Activated CD8-positive, alpha-beta memory T cell treated with anti-CD3 and anti-CD28 coated beads, Interleukin-2, amount 50 U/mL, for 4 hours (primary cell): ENCODE measurements around the gene FBXO42.

Experiments used
- DNase-seq: peaks from one replicate; pipeline ENCODE4 v3.0.0-alpha.2; 2020

FBXO42 gene

GRCh38 chr1:16321176-16321867, 31.0 kb downstream of the FBXO42 start:
- no peak for DNase-seq

GRCh38 chr1:16318555-16318954, 33.7 kb downstream of the FBXO42 start:
- no peak for DNase-seq

- no peak for DNase-seq
Observed at GRCh38 chr1:16315437-16315836, 36.8 kb downstream of the FBXO42 start.

- no peak for DNase-seq
Observed at GRCh38 chr1:16307222-16307621, 45.1 kb downstream of the FBXO42 start.

- DNase-seq: no peak
Observed at GRCh38 chr1:16302709-16303627, 49.3 kb downstream of the FBXO42 start.

- no peak for DNase-seq
Observed at GRCh38 chr1:16300436-16300835, 51.8 kb downstream of the FBXO42 start.

- no peak for DNase-seq
Observed at GRCh38 chr1:16298653-16299052, 53.6 kb downstream of the FBXO42 start.

GRCh38 chr1:16296643-16297042, 55.6 kb downstream of the FBXO42 start:
- no peak for DNase-seq

- no peak for DNase-seq
Observed at GRCh38 chr1:16294219-16295212, 57.8 kb downstream of the FBXO42 start.

GRCh38 chr1:16293538-16293937, 58.7 kb downstream of the FBXO42 start:
- DNase-seq: no peak

GRCh38 chr1:16292739-16293138, 59.5 kb downstream of the FBXO42 start:
- no peak for DNase-seq

- DNase-seq: no peak
Observed at GRCh38 chr1:16289959-16290358, 62.3 kb downstream of the FBXO42 start.

GRCh38 chr1:16286122-16286521, 66.2 kb downstream of the FBXO42 start:
- no peak for DNase-seq

- no peak for DNase-seq
Observed at GRCh38 chr1:16281765-16282164, 70.5 kb downstream of the FBXO42 start.

GRCh38 chr1:16279186-16279585, 73.1 kb downstream of the FBXO42 start:
- DNase-seq: no peak

GRCh38 chr1:16276302-16277030, 75.8 kb downstream of the FBXO42 start:
- no peak for DNase-seq

- DNase-seq: no peak
Observed at GRCh38 chr1:16275591-16275990, 76.7 kb downstream of the FBXO42 start.

- DNase-seq: no peak
Observed at GRCh38 chr1:16267690-16268180, 84.5 kb downstream of the FBXO42 start.

GRCh38 chr1:16266411-16267118, 85.7 kb downstream of the FBXO42 start:
- no peak for DNase-seq

- DNase-seq: no peak
Observed at GRCh38 chr1:16262067-16262466, 90.2 kb downstream of the FBXO42 start.

- no peak for DNase-seq
Observed at GRCh38 chr1:16260814-16261213, 91.5 kb downstream of the FBXO42 start.
